Stimulated activated naive CD8-positive, alpha-beta T cell treated with anti-CD3 and anti-CD28 coated beads, Interleukin-15, amount 100 ng/mL, for 72 hours (primary cell): ENCODE data around the gene MBD6.
"Not testable (repeated sequence)": the region's sequence is repeated elsewhere in the genome, so short reads cannot be mapped to it uniquely, and the experiment has no call there.

Experiments
- ATAC-seq: fragments of 150-1000 bp; cut with Tn5 transposase; 2 replicates; pipeline ENCODE4 v1.10.0; 2021; ENCODE audit warnings: mild to moderate bottlenecking, moderate library complexity
- DNase-seq, 2 donors: peaks; one replicate each; pipeline ENCODE4 v3.0.0; 2021 to 2022
- H3K27ac Mint-ChIP-seq, 2 donors: one replicate each; pipeline ENCODE4 v1.8.0; 2022; ENCODE audit warnings: mild to moderate bottlenecking in 2 of 2, mixed read lengths in 2 of 2, moderate library complexity in 2 of 2
- H3K27me3 Mint-ChIP-seq: one replicate; pipeline ENCODE4 v1.8.0; 2022; ENCODE audit warnings: mixed read lengths
- H3K4me1 Mint-ChIP-seq: one replicate; pipeline ENCODE4 v1.8.0; 2022; ENCODE audit warnings: mild to moderate bottlenecking, mixed read lengths
- H3K4me3 Mint-ChIP-seq, 2 donors: one replicate each; pipeline ENCODE4 v1.8.0; 2022; ENCODE audit warnings: mild to moderate bottlenecking in 2 of 2, mixed read lengths in 2 of 2, moderate library complexity in 1 of 2
- H3K9me3 Mint-ChIP-seq, 2 donors: one replicate each; pipeline ENCODE4 v1.8.0; 2022; ENCODE audit warnings: mixed read lengths in 2 of 2

MBD6 gene

DNA sequence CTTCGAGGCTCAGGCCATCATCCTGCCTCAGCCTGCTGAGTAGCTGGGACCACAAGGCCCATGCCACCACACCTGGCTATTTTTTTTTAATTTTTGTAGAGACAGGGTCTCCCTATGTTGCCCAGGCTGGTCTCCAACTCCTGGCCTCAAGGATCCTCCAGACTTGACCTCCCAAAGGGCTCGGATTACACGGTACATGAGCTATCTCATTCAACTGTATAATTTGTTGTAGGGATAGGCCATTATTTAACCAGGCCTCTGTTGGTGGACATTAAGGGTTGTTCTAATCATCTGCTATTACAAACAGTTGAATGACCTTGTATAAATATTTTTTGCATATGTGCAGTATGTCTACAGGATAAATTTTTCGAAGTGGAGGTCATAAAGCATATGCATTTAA is 36.2 kb downstream of the MBD6 start:
- Mint-ChIP-seq H3K4me1 (no peaks in the 10 kb centered on the region), H3K4me3 (no peak overlapping the region), H3K27ac (no peak overlapping the region), H3K27me3 (no peaks in the 10 kb centered on the region), H3K9me3 (no peaks in the 10 kb centered on the region)
- no peak for DNase-seq
- no peak for ATAC-seq

DNA sequence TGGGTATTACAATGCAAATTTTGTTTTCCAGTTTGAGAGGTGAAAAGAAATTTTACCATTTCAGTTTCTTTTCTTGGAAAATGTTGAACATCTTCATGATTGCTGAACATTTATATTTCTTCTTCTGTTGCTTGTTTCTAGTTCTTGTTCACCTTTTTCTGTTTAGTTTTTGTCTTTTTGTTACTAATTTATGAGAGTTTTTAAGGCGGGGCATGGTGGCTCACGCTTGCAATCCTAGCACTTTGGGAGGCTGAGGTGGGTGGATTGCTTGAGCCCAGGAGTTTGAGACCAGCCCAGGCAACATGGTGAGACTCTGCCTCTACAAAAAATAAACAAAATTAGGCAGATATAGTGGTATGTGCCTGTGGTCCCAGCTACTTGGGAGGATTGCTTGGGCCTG is 37.9 kb downstream of the MBD6 start:
- DNase-seq (no peak), ATAC-seq (no peak)
- Mint-ChIP-seq H3K27me3 (no peaks in the 10 kb centered on the region), H3K9me3 (no peaks in the 10 kb centered on the region), H3K27ac (no peak overlapping the region), H3K4me3 (no peak overlapping the region), H3K4me1 (no peaks in the 10 kb centered on the region)

DNA sequence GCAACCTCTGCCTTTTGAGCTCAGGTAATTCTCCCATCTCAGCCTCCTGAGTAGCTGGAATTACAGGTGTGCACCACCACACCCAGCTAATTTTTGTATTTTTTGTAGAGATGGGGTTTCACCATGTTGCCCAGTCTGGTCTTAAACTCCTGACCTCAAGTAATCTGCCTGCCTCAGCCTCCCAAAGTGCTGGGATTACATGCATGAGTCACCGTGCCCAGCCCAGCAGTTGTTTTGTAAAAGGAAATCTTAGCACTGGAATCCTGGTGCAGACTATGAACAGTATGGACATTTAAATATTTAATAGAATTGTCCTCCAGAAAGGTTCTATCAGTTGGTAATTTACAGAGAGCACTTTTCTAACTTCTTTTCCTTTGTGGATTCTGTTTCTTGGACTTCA is 38.5 kb downstream of the MBD6 start:
- not testable (repeated sequence) for H3K27ac Mint-ChIP-seq, H3K4me3 Mint-ChIP-seq, H3K9me3 Mint-ChIP-seq, DNase-seq, H3K4me1 Mint-ChIP-seq, ATAC-seq, H3K27me3 Mint-ChIP-seq

DNA sequence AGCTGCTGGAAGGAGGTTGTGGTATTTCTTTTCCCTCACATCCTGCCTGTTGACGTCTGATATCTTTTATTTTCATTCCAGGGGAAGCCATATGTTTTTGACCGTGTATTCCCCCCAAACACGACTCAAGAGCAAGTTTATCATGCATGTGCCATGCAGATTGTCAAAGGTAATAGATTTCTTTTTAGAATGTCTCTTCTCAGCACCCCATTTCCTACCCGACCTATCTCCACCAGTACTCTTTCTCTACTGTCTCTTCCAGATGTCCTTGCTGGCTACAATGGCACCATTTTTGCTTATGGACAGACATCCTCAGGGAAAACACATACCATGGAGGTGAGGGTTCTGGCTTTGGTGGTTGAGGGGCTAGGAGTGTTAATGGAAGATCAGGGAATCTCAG is 40.7 kb downstream of the MBD6 start:
- no peak for ATAC-seq
- Mint-ChIP-seq H3K4me1 (no peaks in the 10 kb centered on the region), H3K4me3 (no peak overlapping the region), H3K27me3 (no peaks in the 10 kb centered on the region), H3K27ac (no peak overlapping the region), H3K9me3 (no peaks in the 10 kb centered on the region)
- DNase-seq: no peak

DNA sequence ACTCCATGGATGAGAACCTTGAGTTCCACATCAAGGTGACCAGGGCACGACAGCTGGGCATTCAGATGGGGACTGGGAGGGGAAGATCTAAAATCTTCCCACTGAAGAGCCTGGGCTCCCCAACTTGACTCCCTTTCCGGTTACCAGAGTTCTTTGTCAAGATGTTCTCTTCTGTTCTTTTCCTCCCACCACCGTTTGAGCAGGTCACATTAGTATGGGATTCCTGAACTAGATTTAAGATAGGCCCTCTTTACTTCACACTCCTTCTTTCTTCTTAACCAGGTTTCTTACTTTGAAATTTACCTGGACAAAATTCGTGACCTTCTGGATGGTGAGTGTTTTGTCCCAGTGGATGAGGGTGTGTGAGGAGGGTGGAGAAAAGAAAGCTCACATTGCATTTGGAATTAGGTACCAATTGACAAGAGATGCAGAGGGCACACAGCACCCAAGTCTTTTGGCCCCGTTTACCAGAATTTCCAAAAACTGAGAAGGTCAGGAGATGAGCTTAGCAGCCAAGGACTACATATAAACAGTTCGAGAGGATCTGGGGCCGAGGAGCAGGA is 41.6 kb downstream of the MBD6 start:
- Mint-ChIP-seq H3K4me1 (no peaks in the 10 kb centered on the region), H3K4me3 (no peak overlapping the region), H3K9me3 (no peaks in the 10 kb centered on the region), H3K27me3 (no peaks in the 10 kb centered on the region), H3K27ac (peak overlapping the region in 1 of 2 donors; percentile 22)
- ATAC-seq (no peak), DNase-seq (no peak)

DNA sequence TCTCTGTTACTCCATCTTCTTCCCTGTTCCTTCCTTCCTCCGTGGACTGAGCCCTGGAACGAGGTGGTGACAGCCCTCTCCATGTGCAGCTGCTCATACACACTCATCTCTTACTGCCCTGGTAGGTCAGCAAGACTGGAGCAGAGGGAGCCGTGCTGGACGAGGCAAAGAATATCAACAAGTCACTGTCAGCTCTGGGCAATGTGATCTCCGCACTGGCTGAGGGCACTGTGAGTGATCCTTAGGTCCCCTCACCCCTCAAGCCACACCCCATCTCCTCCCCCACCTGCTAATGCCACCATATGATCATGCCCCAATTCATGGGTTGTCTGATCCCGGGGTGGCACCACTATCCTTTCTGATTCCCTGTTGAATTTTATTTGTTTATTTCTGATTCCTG is 46.2 kb downstream of the MBD6 start:
- H3K27me3 Mint-ChIP-seq: no peaks in the 10 kb centered on the region
- no peak overlapping the region for H3K4me3 Mint-ChIP-seq
- ATAC-seq: no peak
- no peak overlapping the region for H3K27ac Mint-ChIP-seq
- H3K9me3 Mint-ChIP-seq: no peaks in the 10 kb centered on the region
- H3K4me1 Mint-ChIP-seq: no peaks in the 10 kb centered on the region
- no peak for DNase-seq

DNA sequence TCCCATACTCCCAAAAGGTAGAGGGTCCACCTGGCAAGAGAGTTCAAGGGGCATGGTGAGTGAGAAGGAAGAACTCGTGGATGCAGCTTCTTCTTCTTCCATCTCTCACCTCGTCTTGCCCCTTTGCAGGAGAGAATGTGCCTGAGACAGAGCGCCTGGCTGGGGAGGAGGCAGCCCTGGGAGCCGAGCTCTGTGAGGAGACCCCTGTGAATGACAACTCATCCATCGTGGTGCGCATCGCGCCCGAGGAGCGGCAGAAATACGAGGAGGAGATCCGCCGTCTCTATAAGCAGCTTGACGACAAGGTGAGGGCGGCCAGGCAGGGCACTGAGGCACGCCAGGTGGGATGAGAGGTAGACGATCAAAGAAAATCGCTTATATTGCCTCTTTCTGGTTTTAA is 47.2 kb downstream of the MBD6 start:
- H3K27ac Mint-ChIP-seq: no peak overlapping the region
- H3K4me3 Mint-ChIP-seq: no peak overlapping the region
- ATAC-seq (no peak), DNase-seq (no peak)
- H3K9me3 Mint-ChIP-seq: no peaks in the 10 kb centered on the region
- no peaks in the 10 kb centered on the region for H3K4me1 Mint-ChIP-seq
- no peaks in the 10 kb centered on the region for H3K27me3 Mint-ChIP-seq

DNA sequence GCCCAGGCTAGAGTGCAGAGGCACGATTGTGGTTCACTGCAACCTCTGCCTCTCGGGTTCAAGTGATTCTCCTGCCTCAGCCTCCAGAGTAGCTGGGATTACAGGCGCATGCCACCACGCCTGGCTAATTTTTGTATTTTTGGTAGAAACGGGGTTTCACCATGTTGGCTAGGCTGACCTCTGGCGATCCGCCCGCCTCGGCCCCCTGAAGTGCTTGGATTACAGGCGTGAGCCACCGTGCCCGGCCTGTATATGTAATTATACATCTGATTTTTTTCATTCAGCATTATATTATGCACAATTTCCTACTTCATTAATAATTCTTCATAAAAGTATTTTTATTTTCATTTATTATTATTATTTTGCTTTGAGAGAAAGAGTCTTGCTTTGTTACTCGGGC is 47.8 kb downstream of the MBD6 start:
- H3K9me3 Mint-ChIP-seq, H3K27ac Mint-ChIP-seq, H3K27me3 Mint-ChIP-seq, H3K4me1 Mint-ChIP-seq, DNase-seq, H3K4me3 Mint-ChIP-seq, ATAC-seq: not testable (repeated sequence)

DNA sequence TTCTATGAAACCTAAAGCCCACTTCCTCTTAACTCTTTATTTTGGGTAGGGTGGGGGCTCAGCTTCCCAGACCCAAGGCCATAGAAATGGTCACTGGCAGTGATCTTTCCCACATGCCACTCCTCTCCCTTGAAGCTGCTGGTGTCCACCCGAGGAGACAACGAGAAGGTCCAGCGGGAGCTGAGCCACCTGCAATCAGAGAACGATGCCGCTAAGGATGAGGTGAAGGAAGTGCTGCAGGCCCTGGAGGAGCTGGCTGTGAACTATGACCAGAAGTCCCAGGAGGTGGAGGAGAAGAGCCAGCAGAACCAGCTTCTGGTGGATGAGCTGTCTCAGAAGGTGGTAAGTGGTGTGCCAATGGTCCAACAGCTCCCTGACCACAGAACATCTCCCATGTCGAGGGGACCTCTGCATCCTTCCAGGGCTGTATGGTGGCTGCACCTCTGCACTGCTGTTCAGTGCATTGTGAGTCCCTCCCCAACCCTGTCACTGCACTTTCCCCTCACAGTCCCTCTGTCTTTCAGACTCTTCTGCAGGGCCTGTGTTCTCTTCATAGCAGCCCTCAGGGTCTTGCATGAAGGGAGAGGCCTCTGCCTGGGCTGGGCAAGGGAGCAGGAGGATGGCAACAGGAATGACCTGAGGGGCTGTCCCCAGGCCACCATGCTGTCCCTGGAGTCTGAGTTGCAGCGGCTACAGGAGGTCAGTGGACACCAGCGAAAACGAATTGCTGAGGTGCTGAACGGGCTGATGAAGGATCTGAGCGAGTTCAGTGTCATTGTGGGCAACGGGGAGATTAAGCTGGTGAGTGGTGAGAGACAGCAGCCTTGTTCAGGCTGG is 49.5 kb downstream of the MBD6 start:
- no peak overlapping the region for H3K4me3 Mint-ChIP-seq
- H3K4me1 Mint-ChIP-seq: no peaks in the 10 kb centered on the region
- peak overlapping the region in 1 of 2 donors; percentile 29 for H3K27ac Mint-ChIP-seq

DNA sequence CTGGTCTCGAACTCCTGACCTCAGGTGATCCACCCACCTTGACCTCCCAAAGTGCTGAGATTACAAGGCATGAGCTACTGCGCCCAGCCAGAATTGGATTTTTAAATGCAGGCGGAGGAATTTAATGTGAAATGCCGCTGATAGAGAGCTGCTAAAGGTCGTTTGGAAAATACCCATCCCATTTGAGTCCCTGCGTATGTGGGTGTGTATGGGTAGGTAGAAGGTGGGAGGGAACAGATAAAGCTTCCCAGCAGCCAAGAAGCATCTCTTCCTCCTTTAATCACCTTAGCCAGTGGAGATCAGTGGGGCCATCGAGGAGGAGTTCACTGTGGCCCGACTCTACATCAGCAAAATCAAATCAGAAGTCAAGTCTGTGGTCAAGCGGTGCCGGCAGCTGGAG is 52.2 kb downstream of the MBD6 start:
- Mint-ChIP-seq H3K4me1 (no peaks in the 10 kb centered on the region), H3K4me3 (no peak overlapping the region), H3K9me3 (no peaks in the 10 kb centered on the region), H3K27ac (no peak overlapping the region), H3K27me3 (no peaks in the 10 kb centered on the region)
- ATAC-seq: no peak
- DNase-seq: no peak

More for the DNA sequence above, 49.5 kb downstream of the MBD6 start:
- Mint-ChIP-seq H3K27me3 (no peaks in the 10 kb centered on the region), H3K9me3 (no peaks in the 10 kb centered on the region)
- no peak for DNase-seq
- no peak for ATAC-seq

DNA sequence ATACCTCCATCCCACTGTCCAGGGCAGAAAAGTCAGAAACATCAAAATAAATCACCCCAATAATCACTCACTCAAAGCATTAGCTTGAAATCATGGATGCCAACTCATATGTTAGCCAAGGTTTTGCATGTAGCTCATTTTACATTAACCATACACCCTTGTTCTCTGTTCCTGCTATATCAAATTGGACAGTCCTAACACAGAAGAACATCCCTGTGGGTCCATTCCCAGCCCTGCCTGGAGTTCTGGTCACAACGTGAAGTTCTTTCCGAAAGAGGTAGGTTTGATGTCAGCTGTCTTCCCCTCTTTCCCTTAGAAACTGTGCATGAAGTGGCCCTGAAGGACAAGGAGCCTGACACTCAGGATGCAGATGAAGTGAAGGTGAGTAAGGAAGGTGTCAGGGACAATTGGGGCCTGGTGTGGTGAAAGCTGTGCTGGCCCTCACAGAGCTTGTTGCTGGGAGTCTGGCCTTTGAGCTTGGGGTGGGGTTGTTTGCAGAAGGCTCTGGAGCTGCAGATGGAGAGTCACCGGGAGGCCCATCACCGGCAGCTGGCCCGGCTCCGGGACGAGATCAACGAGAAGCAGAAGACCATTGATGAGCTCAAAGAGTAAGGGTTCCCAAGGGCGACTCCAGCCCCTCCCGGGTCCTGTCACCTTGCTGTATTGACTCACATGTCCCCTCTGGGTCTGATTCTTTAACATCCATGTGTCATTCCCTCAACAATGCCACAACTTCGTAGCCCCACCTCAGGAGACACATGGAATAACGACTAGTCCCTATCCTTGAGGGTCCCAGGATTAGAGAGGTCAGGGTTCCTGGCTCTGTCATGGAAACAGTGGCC is 53.4 kb downstream of the MBD6 start:
- no peak for DNase-seq
- Mint-ChIP-seq H3K4me3 (no peak overlapping the region), H3K27ac (no peak overlapping the region), H3K27me3 (no peaks in the 10 kb centered on the region), H3K4me1 (no peaks in the 10 kb centered on the region), H3K9me3 (no peaks in the 10 kb centered on the region)
- no peak for ATAC-seq

DNA sequence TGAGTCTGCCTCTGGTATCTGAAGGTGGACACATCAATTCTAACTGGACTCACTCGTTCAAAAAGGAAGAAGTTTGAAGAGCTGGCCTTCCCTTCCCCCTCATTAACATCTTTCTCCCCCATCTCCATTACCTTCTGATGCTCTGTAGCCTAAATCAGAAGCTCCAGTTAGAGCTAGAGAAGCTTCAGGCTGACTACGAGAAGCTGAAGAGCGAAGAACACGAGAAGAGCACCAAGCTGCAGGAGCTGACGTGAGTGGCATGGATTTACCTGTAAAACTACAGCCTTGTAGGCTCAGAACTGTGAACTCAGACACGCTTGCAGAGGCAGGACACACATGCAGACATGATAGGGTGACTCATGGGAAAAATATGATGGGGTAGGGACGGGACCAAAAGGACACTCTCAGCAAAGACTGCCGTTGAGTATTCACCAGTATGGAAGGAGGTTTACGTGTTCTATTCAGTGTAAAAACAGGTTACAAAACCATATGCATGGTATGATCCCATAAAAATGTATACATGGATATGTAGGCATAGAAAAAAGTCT is 54.1 kb downstream of the MBD6 start:
- Mint-ChIP-seq H3K4me1 (no peaks in the 10 kb centered on the region), H3K4me3 (no peak overlapping the region), H3K9me3 (no peaks in the 10 kb centered on the region), H3K27ac (no peak overlapping the region), H3K27me3 (no peaks in the 10 kb centered on the region)
- ATAC-seq (no peak), DNase-seq (no peak)

DNA sequence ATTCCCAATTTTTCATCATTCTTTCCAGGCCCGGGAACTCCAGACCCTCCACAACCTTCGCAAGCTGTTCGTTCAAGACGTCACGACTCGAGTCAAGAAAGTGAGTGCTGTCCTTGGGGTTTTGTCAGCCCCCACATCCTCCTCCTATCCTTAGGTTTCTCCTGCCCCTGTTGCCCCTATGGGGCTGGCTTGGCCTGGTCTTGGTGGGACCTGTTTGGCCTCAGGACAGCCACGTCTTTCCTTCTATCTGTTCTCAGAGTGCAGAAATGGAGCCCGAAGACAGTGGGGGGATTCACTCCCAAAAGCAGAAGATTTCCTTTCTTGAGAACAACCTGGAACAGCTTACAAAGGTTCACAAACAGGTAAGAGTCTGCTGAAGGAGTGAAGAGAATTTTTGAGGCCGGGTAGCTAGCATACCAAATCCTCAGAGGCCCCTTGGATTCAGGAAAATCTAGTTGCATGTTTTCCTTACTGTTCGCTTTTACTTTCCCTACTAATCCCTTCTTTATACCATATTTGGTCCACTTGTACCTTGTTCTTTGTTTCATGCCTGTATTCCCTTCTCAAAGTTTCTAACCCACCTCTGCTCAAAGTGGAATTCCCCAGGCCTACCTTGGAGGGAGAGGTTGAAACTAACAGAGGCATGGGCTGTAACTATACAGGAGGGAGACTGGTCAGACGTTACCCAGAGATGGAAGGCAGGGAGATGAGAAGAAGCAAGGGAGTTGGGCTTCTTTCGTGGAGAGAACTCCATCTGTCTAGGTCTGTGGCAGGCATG is 55.5 kb downstream of the MBD6 start:
- no peak overlapping the region for H3K27ac Mint-ChIP-seq
- H3K27me3 Mint-ChIP-seq: no peaks in the 10 kb centered on the region
- ATAC-seq (no peak), DNase-seq (no peak)
- no peak overlapping the region for H3K4me3 Mint-ChIP-seq
- H3K4me1 Mint-ChIP-seq: peaks cover 3% of the 10 kb centered on the region
- no peaks in the 10 kb centered on the region for H3K9me3 Mint-ChIP-seq

DNA sequence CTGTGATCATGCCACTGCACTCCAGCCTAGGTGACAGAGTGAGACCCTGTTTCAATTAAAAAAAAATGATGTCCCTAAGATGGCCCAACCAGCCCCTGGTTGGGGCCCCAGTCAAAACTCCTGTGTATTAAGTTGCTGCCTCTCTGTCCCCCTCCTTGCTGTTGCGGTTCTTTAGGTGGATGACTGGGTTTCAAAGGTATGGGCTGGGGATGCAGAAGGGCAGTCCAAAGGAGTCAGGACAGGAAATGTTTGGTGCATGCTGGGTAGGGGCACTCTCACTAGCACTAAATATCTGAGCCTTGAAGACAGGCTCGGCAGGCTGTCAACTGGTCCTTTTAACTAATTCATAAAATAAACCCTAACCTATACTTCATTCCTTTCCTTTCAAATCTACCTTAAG is 56.4 kb downstream of the MBD6 start:
- Mint-ChIP-seq H3K4me3 (no peak overlapping the region), H3K4me1 (peaks cover 6% of the 10 kb centered on the region), H3K27me3 (no peaks in the 10 kb centered on the region), H3K27ac (peak overlapping the region in 1 of 2 donors; percentile 43), H3K9me3 (no peaks in the 10 kb centered on the region)
- ATAC-seq (no peak), DNase-seq (no peak)
